PC-3 (cell line): ENCODE measurements around the gene SOSTDC1. TPM values are rescaled to one million over a fixed set of nuclear protein-coding genes. Genes with fewer than 3 reads are reported as not detected.

Experiments
- ATAC-seq: fragments of 200-7000 bp; cut with Tn5 transposase; 2 replicates; pipeline ENCODE4 v1.9.1; 2020; ENCODE audit warnings: mild to moderate bottlenecking, moderate library complexity
- BruUV-seq: library from RNA; stranded (reverse); fragments of 400-500 nt; replicated peaks from 2 replicates; lab custom pipeline; 2021; lab: Mats Ljungman, UMichigan
- CTCF ChIA-PET: fragments of 300-600 bp; sonication (Branson Sonifier 250); formaldehyde crosslinking; loops from one replicate; lab custom pipeline; 2022; ENCODE audit warnings: antibody characterized with exemption; lab: Charles Lee
- POLR2A ChIA-PET: fragments of 300-600 bp; sonication (Branson Sonifier 250); formaldehyde crosslinking; loops from one replicate; lab custom pipeline; 2022; ENCODE audit warnings: antibody characterized with exemption; ENCODE audit not compliant: unreplicated experiment; lab: Charles Lee
- DNase-seq: peaks from one replicate; pipeline ENCODE4 v3.0.0-alpha.2; 2015
- H2AFZ ChIP-seq: fragments of 300-600 bp; sonication (generic); 2 replicates; pipeline ENCODE4 v1.6.0; 2016; ENCODE audit warnings: antibody characterized with exemption, low read length
- H3F3A ChIP-seq: fragments of 300-600 bp; sonication (generic); one replicate; pipeline ENCODE4 v1.6.0; 2017; ENCODE audit warnings: antibody characterized with exemption, low read length, control low read depth, mild to moderate bottlenecking; ENCODE audit not compliant: unreplicated experiment
- H3K27ac ChIP-seq: fragments of 300-600 bp; sonication (generic); 2 replicates; pipeline ENCODE4 v1.5.1; 2016; ENCODE audit warnings: mild to moderate bottlenecking, low read length
- H3K27me3 ChIP-seq: fragments of 300-600 bp; sonication (generic); 2 replicates; pipeline ENCODE4 v1.6.1; 2016; ENCODE audit warnings: low read length, mixed read lengths
- H3K36me3 ChIP-seq: fragments of 300-600 bp; sonication (generic); 2 replicates; pipeline ENCODE4 v1.6.1; 2016; ENCODE audit warnings: low read depth, mixed run types, low read length, mixed read lengths
- H3K4me1 ChIP-seq: fragments of 300-600 bp; sonication (generic); 2 replicates; pipeline ENCODE4 v1.5.1; 2016; ENCODE audit warnings: low read length; ENCODE audit not compliant: insufficient read depth
- H3K4me2 ChIP-seq: fragments of 300-600 bp; sonication (generic); 2 replicates; pipeline ENCODE4 v1.6.0; 2016; ENCODE audit warnings: low read length
- H3K4me3 ChIP-seq: fragments of 300-600 bp; sonication (generic); 2 replicates; pipeline ENCODE4 v1.5.1; 2016; ENCODE audit warnings: mild to moderate bottlenecking, low read length, mixed read lengths
- H3K79me2 ChIP-seq: fragments of 300-600 bp; sonication (generic); 2 replicates; pipeline ENCODE4 v1.6.1; 2017; ENCODE audit warnings: low read length, mixed read lengths
- H3K9ac ChIP-seq: fragments of 300-600 bp; sonication (generic); 2 replicates; pipeline ENCODE4 v1.6.0; 2016; ENCODE audit warnings: mild to moderate bottlenecking, low read length
- H3K9me2 ChIP-seq: fragments of 300-600 bp; sonication (generic); replicated peaks from 2 replicates; pipeline ENCODE4 v1.6.1; 2016; ENCODE audit warnings: mixed run types, low read length, mixed read lengths
- H3K9me3 ChIP-seq: fragments of 300-600 bp; sonication (generic); 2 replicates; pipeline ENCODE4 v1.6.1; 2016; ENCODE audit warnings: low read length, mixed read lengths
- H4K20me1 ChIP-seq: fragments of 300-600 bp; sonication (generic); 2 replicates; pipeline ENCODE4 v1.6.1; 2016; ENCODE audit warnings: low read length, mixed read lengths
- EZH2 ChIP-seq: fragments of 300-600 bp; sonication (generic); IDR thresholded peaks from one replicate; pipeline ENCODE4 v1.6.1; 2017; ENCODE audit warnings: antibody characterized with exemption, mild to moderate bottlenecking, low read length; ENCODE audit not compliant: unreplicated experiment
- EZH2phosphoT487 ChIP-seq: fragments of 300-600 bp; sonication (generic); IDR thresholded peaks from 2 replicates; pipeline ENCODE4 v1.6.1; 2018; ENCODE audit warnings: mild to moderate bottlenecking, antibody characterized with exemption, low read length, borderline replicate concordance
- intact Hi-C: fragments of 100-400 bp; cut with micrococcal nuclease; formaldehyde crosslinking; loops from 2 replicates; pipeline ENCODE4 v1.9.0; 2023
- total RNA-seq: library from RNA; depleted of rRNA; stranded (reverse); fragments of >200 nt; gene quantifications from 2 replicates; pipeline ENCODE4 v1.2.3, GENCODE V29; 2014
- TF ChIP-seq, protein P1 (sequence below): fragments of 300-600 bp; sonication (generic); conservative IDR thresholded peaks from 2 replicates; pipeline ENCODE4 v1.5.1; 2017; ENCODE audit warnings: antibody characterized with exemption, low read depth, mild to moderate bottlenecking, low read length

SOSTDC1 gene
- total RNA-seq, 1 experiment from 2014 or later = 0.22 TPM

GRCh38 chr7:16479161-16479560 lies 13.6 kb upstream of the SOSTDC1 start:
- Histone ChIP-seq H3K9me2 (no peaks in the 10 kb centered on the region), H3K36me3 (no peaks in the 10 kb centered on the region), H3K79me2 (no peaks in the 10 kb centered on the region), H2AFZ (no peak overlapping the region), H3K9me3 (no peaks in the 10 kb centered on the region), H3K4me3 (no peak overlapping the region), H4K20me1 (no peaks in the 10 kb centered on the region), H3K4me2 (no peak overlapping the region), H3K27ac (no peak overlapping the region), H3K27me3 (no peaks in the 10 kb centered on the region), H3K4me1 (peaks cover 3% of the 10 kb centered on the region), H3K9ac (no peak overlapping the region), H3F3A (no peaks in the 10 kb centered on the region)
- no TSS peak for BruUV-seq
- DNase-seq = no peak
- POLR2A ChIA-PET = no interaction called here
- no peak for TF ChIP-seq EZH2
- TF ChIP-seq, protein P1, sequence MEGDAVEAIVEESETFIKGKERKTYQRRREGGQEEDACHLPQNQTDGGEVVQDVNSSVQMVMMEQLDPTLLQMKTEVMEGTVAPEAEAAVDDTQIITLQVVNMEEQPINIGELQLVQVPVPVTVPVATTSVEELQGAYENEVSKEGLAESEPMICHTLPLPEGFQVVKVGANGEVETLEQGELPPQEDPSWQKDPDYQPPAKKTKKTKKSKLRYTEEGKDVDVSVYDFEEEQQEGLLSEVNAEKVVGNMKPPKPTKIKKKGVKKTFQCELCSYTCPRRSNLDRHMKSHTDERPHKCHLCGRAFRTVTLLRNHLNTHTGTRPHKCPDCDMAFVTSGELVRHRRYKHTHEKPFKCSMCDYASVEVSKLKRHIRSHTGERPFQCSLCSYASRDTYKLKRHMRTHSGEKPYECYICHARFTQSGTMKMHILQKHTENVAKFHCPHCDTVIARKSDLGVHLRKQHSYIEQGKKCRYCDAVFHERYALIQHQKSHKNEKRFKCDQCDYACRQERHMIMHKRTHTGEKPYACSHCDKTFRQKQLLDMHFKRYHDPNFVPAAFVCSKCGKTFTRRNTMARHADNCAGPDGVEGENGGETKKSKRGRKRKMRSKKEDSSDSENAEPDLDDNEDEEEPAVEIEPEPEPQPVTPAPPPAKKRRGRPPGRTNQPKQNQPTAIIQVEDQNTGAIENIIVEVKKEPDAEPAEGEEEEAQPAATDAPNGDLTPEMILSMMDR = no peak
- intact Hi-C loops = no loop called here
- CTCF ChIA-PET = no interaction called here
- no peak for ATAC-seq

- CTCF ChIA-PET = no interaction called here
Observed at GRCh38 chr7:16471933-16472332, 6.4 kb upstream of the SOSTDC1 start.

More at GRCh38 chr7:16471933-16472332, 6.4 kb upstream of the SOSTDC1 start:
- H4K20me1 ChIP-seq = no peaks in the 10 kb centered on the region
- H3K79me2 ChIP-seq = no peaks in the 10 kb centered on the region
- POLR2A ChIA-PET = no interaction called here
- intact Hi-C loops = no loop called here
- H2AFZ ChIP-seq = no peak overlapping the region
- TF ChIP-seq EZH2 (no peak), EZH2phosphoT487 (no peak)
- TF ChIP-seq, protein P1 = 0 out of 2 replicates have a peak, but pooled peaks have one; percentile 18
- BruUV-seq = no TSS peak
- no peak; the same call in 1 of the 2 replicates for ATAC-seq
- H3K9me2 ChIP-seq = no peaks in the 10 kb centered on the region
- DNase-seq = no peak
- no peaks in the 10 kb centered on the region for H3F3A ChIP-seq
- H3K9me3 ChIP-seq = no peaks in the 10 kb centered on the region
- H3K4me1 ChIP-seq = no peaks in the 10 kb centered on the region
- no peaks in the 10 kb centered on the region for H3K36me3 ChIP-seq
- H3K4me3 ChIP-seq = no peak overlapping the region
- H3K27me3 ChIP-seq = no peaks in the 10 kb centered on the region
- no peak overlapping the region for H3K4me2 ChIP-seq
- H3K27ac ChIP-seq = no peak overlapping the region
- no peak overlapping the region for H3K9ac ChIP-seq
